ENCODE measurements around the gene EIF3C.
"Not testable (repeated sequence)": the region's sequence is repeated elsewhere in the genome, so short reads cannot be mapped to it uniquely, and the experiment has no call there.

DNA sequence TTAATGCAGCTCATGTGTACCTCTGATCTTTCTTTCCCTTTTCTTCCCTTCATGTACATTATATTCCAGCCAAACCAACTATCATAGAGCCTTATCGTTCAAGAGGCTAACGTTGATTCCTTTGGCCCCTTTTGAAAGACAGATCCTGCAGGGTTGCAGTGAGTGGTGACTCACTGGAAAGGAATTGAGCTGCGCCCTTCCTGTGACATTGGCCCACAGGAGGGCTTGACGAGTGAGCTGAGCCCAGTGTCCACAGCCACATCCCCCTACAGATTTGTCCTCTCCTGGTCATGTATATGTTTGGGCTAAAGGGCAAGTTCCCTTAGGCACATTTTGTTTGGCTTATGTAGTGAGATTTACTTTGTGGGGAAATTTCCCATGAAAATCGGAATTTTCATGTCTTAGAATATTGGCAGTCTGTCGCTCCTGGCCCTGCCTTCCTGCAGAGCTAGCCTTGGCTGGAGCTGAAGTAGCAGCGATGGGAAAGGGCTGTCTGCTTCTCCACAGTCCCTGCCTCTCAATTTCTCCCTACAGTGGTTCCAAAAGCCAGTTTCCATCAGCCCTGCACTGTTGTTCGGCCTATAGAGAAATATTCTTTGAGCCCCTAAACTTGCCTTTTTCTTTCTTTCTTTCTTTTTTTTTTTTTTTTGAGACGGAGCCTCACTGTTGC, 21.3 kb downstream of the EIF3C start:
- not testable (repeated sequence) for TF ChIP-seq POLR2AphosphoS5 (IDR thresholded peaks at IDR 0.05)
- TF ChIP-seq, protein P1, sequence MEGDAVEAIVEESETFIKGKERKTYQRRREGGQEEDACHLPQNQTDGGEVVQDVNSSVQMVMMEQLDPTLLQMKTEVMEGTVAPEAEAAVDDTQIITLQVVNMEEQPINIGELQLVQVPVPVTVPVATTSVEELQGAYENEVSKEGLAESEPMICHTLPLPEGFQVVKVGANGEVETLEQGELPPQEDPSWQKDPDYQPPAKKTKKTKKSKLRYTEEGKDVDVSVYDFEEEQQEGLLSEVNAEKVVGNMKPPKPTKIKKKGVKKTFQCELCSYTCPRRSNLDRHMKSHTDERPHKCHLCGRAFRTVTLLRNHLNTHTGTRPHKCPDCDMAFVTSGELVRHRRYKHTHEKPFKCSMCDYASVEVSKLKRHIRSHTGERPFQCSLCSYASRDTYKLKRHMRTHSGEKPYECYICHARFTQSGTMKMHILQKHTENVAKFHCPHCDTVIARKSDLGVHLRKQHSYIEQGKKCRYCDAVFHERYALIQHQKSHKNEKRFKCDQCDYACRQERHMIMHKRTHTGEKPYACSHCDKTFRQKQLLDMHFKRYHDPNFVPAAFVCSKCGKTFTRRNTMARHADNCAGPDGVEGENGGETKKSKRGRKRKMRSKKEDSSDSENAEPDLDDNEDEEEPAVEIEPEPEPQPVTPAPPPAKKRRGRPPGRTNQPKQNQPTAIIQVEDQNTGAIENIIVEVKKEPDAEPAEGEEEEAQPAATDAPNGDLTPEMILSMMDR (IDR thresholded peaks at IDR 0.05) = not testable (repeated sequence)
